ENCODE measurements around the gene LANCL2.

- TF ChIP-seq CTCF (IDR thresholded peaks at IDR 0.05 in 2 of 3, conservative IDR thresholded peaks at IDR 0.05 in 1 of 3; ENCODE audit: borderline replicate concordance in 1 of 3, insufficient read depth in 1 of 3, low read depth in 2 of 3, low read length in 2 of 3), result no peak
- TF ChIP-seq POLR2A (IDR thresholded peaks at IDR 0.05; ENCODE audit: borderline replicate concordance, extremely low read depth, insufficient read depth, insufficient read length), result no peak
- no peak for TF ChIP-seq EZH2 (IDR thresholded peaks at IDR 0.05)
- no peak for TF ChIP-seq EZH2phosphoT487 (IDR thresholded peaks at IDR 0.05; ENCODE audit: borderline replicate concordance)
- TF ChIP-seq YY1 (IDR thresholded peaks at IDR 0.05; ENCODE audit: extremely low read depth, insufficient replicate concordance, low read depth, low read length), result no peak
- TF ChIP-seq MAX (IDR thresholded peaks at IDR 0.05), result no peak
- TF ChIP-seq REST (IDR thresholded peaks at IDR 0.05; ENCODE audit: low read depth), result no peak
- TF ChIP-seq SIN3A (IDR thresholded peaks at IDR 0.05; ENCODE audit: low read depth), result no peak
- TF ChIP-seq SP1 (IDR thresholded peaks at IDR 0.05; ENCODE audit: low read depth), result no peak
These were observed 14.9 kb upstream of the LANCL2 start for GRCh38 chr7:55350281-55350680.

All from HCT116 (cell line).